ENCODE measurements around the gene CA5A.

DNA sequence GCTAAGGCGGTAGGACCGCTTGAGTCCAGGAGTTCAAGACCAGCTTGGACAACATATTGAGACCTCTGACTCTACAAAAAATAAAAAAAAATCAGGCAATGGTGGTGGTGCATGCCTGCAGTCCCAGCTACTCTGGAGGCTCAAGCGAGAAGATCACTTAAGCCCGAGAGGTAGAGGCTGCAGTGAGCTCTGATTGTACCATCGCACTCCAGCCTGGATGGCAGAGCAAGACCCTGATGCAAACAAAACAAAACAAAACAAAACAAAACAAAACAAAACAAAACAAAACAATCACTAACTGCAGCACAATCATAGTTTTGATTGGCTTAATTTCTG lies 12.4 kb upstream of the CA5A start:
- TF ChIP-seq EP300 (IDR thresholded peaks at IDR 0.05) = no peak
- TF ChIP-seq, protein P1, sequence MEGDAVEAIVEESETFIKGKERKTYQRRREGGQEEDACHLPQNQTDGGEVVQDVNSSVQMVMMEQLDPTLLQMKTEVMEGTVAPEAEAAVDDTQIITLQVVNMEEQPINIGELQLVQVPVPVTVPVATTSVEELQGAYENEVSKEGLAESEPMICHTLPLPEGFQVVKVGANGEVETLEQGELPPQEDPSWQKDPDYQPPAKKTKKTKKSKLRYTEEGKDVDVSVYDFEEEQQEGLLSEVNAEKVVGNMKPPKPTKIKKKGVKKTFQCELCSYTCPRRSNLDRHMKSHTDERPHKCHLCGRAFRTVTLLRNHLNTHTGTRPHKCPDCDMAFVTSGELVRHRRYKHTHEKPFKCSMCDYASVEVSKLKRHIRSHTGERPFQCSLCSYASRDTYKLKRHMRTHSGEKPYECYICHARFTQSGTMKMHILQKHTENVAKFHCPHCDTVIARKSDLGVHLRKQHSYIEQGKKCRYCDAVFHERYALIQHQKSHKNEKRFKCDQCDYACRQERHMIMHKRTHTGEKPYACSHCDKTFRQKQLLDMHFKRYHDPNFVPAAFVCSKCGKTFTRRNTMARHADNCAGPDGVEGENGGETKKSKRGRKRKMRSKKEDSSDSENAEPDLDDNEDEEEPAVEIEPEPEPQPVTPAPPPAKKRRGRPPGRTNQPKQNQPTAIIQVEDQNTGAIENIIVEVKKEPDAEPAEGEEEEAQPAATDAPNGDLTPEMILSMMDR (IDR thresholded peaks at IDR 0.05) = no peak
- TF ChIP-seq POLR2AphosphoS5 (IDR thresholded peaks at IDR 0.05) = no peak

Measured in esophagus muscularis mucosa (tissue), 4 donors.